GM19395 (cell line): Measurements from ENCODE around the gene PDE4D.

ENCODE experiments used
- ATAC-seq: cut with Tn5 transposase; IDR thresholded peaks from one replicate; pipeline ENCODE4 v1.9.1; 2021; ENCODE audit warnings: mild to moderate bottlenecking, moderate library complexity; ENCODE audit not compliant: unreplicated experiment

Gene PDE4D

GRCh38 chr5:59346514-59346913 is 547.0 kb downstream of the PDE4D start:
- no peak for ATAC-seq

- ATAC-seq, result no peak
Measured at GRCh38 chr5:59342181-59342580, 551.3 kb downstream of the PDE4D start.

GRCh38 chr5:59341760-59342159 is 551.8 kb downstream of the PDE4D start:
- no peak for ATAC-seq

- no peak for ATAC-seq
Measured at GRCh38 chr5:59341155-59341554, 552.4 kb downstream of the PDE4D start.

GRCh38 chr5:59340637-59341036 is 552.9 kb downstream of the PDE4D start:
- no peak for ATAC-seq

GRCh38 chr5:59337240-59337639 is 556.3 kb downstream of the PDE4D start:
- no peak for ATAC-seq

GRCh38 chr5:59335544-59335943 is 558.0 kb downstream of the PDE4D start:
- ATAC-seq, result no peak

GRCh38 chr5:59333416-59333815 is 560.1 kb downstream of the PDE4D start:
- no peak for ATAC-seq

- no peak for ATAC-seq
Measured at GRCh38 chr5:59332236-59332973, 561.1 kb downstream of the PDE4D start.

GRCh38 chr5:59330680-59331079 is 562.8 kb downstream of the PDE4D start:
- ATAC-seq, result no peak

GRCh38 chr5:59328709-59329296 is 564.7 kb downstream of the PDE4D start:
- no peak for ATAC-seq

- no peak for ATAC-seq
Measured at GRCh38 chr5:59327191-59327980, 566.1 kb downstream of the PDE4D start.

- ATAC-seq, result no peak
Measured at GRCh38 chr5:59326596-59326995, 566.9 kb downstream of the PDE4D start.

GRCh38 chr5:59325070-59325469 is 568.5 kb downstream of the PDE4D start:
- no peak for ATAC-seq

- no peak for ATAC-seq
Measured at GRCh38 chr5:59322894-59323293, 570.6 kb downstream of the PDE4D start.

- ATAC-seq, result no peak
Measured at GRCh38 chr5:59322058-59322457, 571.5 kb downstream of the PDE4D start.

- no peak for ATAC-seq
Measured at GRCh38 chr5:59321642-59322041, 571.9 kb downstream of the PDE4D start.

GRCh38 chr5:59320420-59320819 is 573.1 kb downstream of the PDE4D start:
- ATAC-seq, result no peak

- no peak for ATAC-seq
Measured at GRCh38 chr5:59319250-59319649, 574.3 kb downstream of the PDE4D start.

GRCh38 chr5:59317774-59318205 is 575.7 kb downstream of the PDE4D start:
- ATAC-seq, result no peak

- no peak for ATAC-seq
Measured at GRCh38 chr5:59317023-59317773, 576.3 kb downstream of the PDE4D start.
